HepG2 (cell line): ENCODE measurements around the gene LIME1. TPM values are rescaled to one million over a fixed set of nuclear protein-coding genes. Genes with fewer than 3 reads are reported as not detected.

Source experiments
- ARNT ChIP-seq: fragments of 450-650 bp; IDR thresholded peaks from 2 replicates; pipeline ENCODE4 v1.6.1; 2017
- BATF2 ChIP-seq: sonication (generic); formaldehyde crosslinking; IDR thresholded peaks from 2 replicates; pipeline ENCODE4 v1.8.0; 2022; ENCODE audit warnings: mild to moderate bottlenecking, missing genetic modification reagents, moderate library complexity
- DDIT3 ChIP-seq: sonication (generic); formaldehyde crosslinking; IDR thresholded peaks from 2 replicates; pipeline ENCODE4 v1.4.0; 2020; ENCODE audit warnings: mild to moderate bottlenecking, missing genetic modification reagents
- HIVEP1 ChIP-seq: sonication (generic); formaldehyde crosslinking; IDR thresholded peaks from 2 replicates; pipeline ENCODE4 v1.4.0; 2020; ENCODE audit warnings: mild to moderate bottlenecking, missing genetic modification reagents
- MXD3 ChIP-seq: IDR thresholded peaks from 2 replicates; pipeline ENCODE4 v1.6.1; 2016; ENCODE audit warnings: mild to moderate bottlenecking, missing biosample characterization, missing genetic modification reagents
- PAF1 ChIP-seq: IDR thresholded peaks from 2 replicates; pipeline ENCODE4 v1.6.1; 2016; ENCODE audit warnings: missing genetic modification reagents, missing compliant biosample characterization
- RAD21 ChIP-seq: fragments of 450-650 bp; formaldehyde crosslinking; IDR thresholded peaks from 2 replicates; pipeline ENCODE4 v1.5.0; 2020; ENCODE audit warnings: mild to moderate bottlenecking
- TSC22D2 ChIP-seq: sonication (generic); formaldehyde crosslinking; IDR thresholded peaks from 2 replicates; pipeline ENCODE4 v1.5.1; 2020; ENCODE audit warnings: missing genetic modification reagents, mild to moderate bottlenecking, borderline replicate concordance
- ZBTB40 ChIP-seq, 2 experiments: fragments of 450-650 bp in 1 of 2; sonication (generic) in 1 of 2; formaldehyde crosslinking in 1 of 2; IDR thresholded peaks; 2 replicates each; pipeline versions ENCODE4 v1.6.1 to v1.8.0; 2016 to 2022; ENCODE audit warnings: antibody characterized with exemption in 1 of 2, mild to moderate bottlenecking in 1 of 2, missing genetic modification reagents in 1 of 2
- ZIK1 ChIP-seq: sonication (generic); formaldehyde crosslinking; IDR thresholded peaks from 2 replicates; pipeline ENCODE4 v1.5.0; 2020; ENCODE audit warnings: mild to moderate bottlenecking, low read depth, missing genetic modification reagents, borderline replicate concordance
- ZNF205 ChIP-seq: IDR thresholded peaks from 2 replicates; pipeline ENCODE4 v1.6.1; 2018; ENCODE audit warnings: missing biosample characterization, missing genetic modification reagents
- ZNF546 ChIP-seq: sonication (generic); formaldehyde crosslinking; conservative IDR thresholded peaks from 2 replicates; pipeline ENCODE4 v1.8.1; 2023; ENCODE audit warnings: mild to moderate bottlenecking, missing genetic modification reagents
- ZNF598 ChIP-seq: sonication (generic); formaldehyde crosslinking; IDR thresholded peaks from 2 replicates; pipeline ENCODE4 v1.5.1; 2020; ENCODE audit warnings: mild to moderate bottlenecking, missing genetic modification reagents, borderline replicate concordance
- ZNF720 ChIP-seq: sonication (generic); formaldehyde crosslinking; IDR thresholded peaks from 2 replicates; pipeline ENCODE4 v1.4.0; 2020; ENCODE audit warnings: missing genetic modification reagents
- ZNF777 ChIP-seq: sonication (generic); formaldehyde crosslinking; IDR thresholded peaks from 2 replicates; pipeline ENCODE4 v1.4.0; 2020; ENCODE audit warnings: missing genetic modification reagents
- polyA plus RNA-seq, 8 experiments: library from polyadenylated mRNA; depleted of rRNA in 3 of 8; stranded (reverse) in 7 of 8; unstranded in 1 of 8; fragments of >200 nt; fragmentation: Illumina TruSeq in 4 of 8; extraction: Trizol in 4 of 8; gene quantifications; 2 replicates each; pipeline versions ENCODE4 v1.2.1 to v1.2.3, GENCODE V29; 2011 to 2016; ENCODE audit warnings: low read depth in 4 of 8, missing spikeins in 1 of 8, mixed read lengths in 1 of 8; ENCODE audit not compliant: insufficient read depth in 1 of 8
- total RNA-seq, 5 experiments: library from RNA; depleted of rRNA; stranded (reverse); fragments of >200 nt; fragmentation: Illumina TruSeq; extraction: Trizol; gene quantifications; 2 replicates each; pipeline ENCODE4 v1.2.3, GENCODE V29; 2016; ENCODE audit warnings: low read depth in 1 of 5
- TF ChIP-seq, protein P1 (sequence below): sonication (generic); formaldehyde crosslinking; IDR thresholded peaks from 2 replicates; pipeline ENCODE4 v1.4.0; 2020; ENCODE audit warnings: missing genetic modification reagents
- TF ChIP-seq, protein P2 (sequence below): sonication (generic); formaldehyde crosslinking; IDR thresholded peaks from 2 replicates; pipeline ENCODE4 v1.4.0; 2020; ENCODE audit warnings: missing genetic modification reagents

LIME1 gene
- total and polyA plus RNA-seq, 2 of the 13 experiments (the other 11 are each of a cell fraction or from before 2014, with no cell fraction given): 13.0 to 61.5 TPM

GRCh38 chr20:63748070-63748933, 11.8 kb downstream of the LIME1 start (continued):
- TF ChIP-seq ZBTB40 (IDR thresholded peaks at IDR 0.05): no peak
- TF ChIP-seq ZBTB40 (CRISPR knock-in tag; IDR thresholded peaks at IDR 0.05): no peak
- TF ChIP-seq ZNF598 (CRISPR knock-in tag): no peak
- no peak for TF ChIP-seq RAD21 (CRISPR knock-in tag)
- TF ChIP-seq ZNF720 (CRISPR knock-in tag): no peak
- TF ChIP-seq ZIK1: no peak
- TF ChIP-seq ZNF546 (CRISPR knock-in tag): no peak
- TF ChIP-seq DDIT3: no peak
- TF ChIP-seq, protein P1, sequence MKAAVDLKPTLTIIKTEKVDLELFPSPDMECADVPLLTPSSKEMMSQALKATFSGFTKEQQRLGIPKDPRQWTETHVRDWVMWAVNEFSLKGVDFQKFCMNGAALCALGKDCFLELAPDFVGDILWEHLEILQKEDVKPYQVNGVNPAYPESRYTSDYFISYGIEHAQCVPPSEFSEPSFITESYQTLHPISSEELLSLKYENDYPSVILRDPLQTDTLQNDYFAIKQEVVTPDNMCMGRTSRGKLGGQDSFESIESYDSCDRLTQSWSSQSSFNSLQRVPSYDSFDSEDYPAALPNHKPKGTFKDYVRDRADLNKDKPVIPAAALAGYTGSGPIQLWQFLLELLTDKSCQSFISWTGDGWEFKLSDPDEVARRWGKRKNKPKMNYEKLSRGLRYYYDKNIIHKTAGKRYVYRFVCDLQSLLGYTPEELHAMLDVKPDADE (CRISPR knock-in tag): no peak
- no peak for TF ChIP-seq BATF2 (CRISPR knock-in tag)
- no peak for TF ChIP-seq ZNF205 (CRISPR knock-in tag)
- TF ChIP-seq ARNT: no peak
- TF ChIP-seq MXD3 (CRISPR knock-in tag): no peak
- TF ChIP-seq TSC22D2: no peak
- no peak for TF ChIP-seq PAF1 (CRISPR knock-in tag)
- no peak for TF ChIP-seq ZNF777 (CRISPR knock-in tag)
- no peak for TF ChIP-seq HIVEP1 (CRISPR knock-in tag)
- TF ChIP-seq, protein P2, sequence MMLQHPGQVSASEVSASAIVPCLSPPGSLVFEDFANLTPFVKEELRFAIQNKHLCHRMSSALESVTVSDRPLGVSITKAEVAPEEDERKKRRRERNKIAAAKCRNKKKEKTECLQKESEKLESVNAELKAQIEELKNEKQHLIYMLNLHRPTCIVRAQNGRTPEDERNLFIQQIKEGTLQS (CRISPR knock-in tag): no peak
